Left lung (tissue), 10 donors: ENCODE data around the gene XPO5. TPM values are rescaled to one million over a fixed set of nuclear protein-coding genes. Genes with fewer than 3 reads are reported as not detected.

ENCODE experiments used
- ATAC-seq: fragments of 200-7000 bp; cut with Tn5 transposase; one replicate; pipeline ENCODE4 v1.9.1; 2020; ENCODE audit warnings: moderate library complexity
- DNase-seq, 4 donors: peaks; one replicate each; pipeline ENCODE4 v3.0.0-alpha.2; 2013 to 2020
- H3K27ac ChIP-seq, 2 donors: fragments of 200-600 bp; sonication (generic) in 1 of 2; one replicate each; pipeline versions ENCODE4 v1.5.0 to v1.8.0; 2020 to 2021
- H3K27me3 ChIP-seq, 2 donors: fragments of 200-600 bp; sonication (generic) in 1 of 2; one replicate each; pipeline versions ENCODE4 v1.5.0 to v1.8.0; 2020 to 2021
- H3K36me3 ChIP-seq, 2 donors: fragments of 200-600 bp; sonication (generic) in 1 of 2; one replicate each; pipeline versions ENCODE4 v1.5.0 to v1.8.0; 2020 to 2021
- H3K4me1 ChIP-seq, 2 donors: fragments of 200-600 bp; one replicate each; pipeline ENCODE4 v1.8.0; 2021
- H3K4me3 ChIP-seq, 2 donors: fragments of 200-600 bp; sonication (generic) in 1 of 2; one replicate each; pipeline versions ENCODE4 v1.5.0 to v1.8.0; 2020 to 2021; ENCODE audit warnings: mild to moderate bottlenecking in 1 of 2
- H3K9me3 ChIP-seq, 2 donors: fragments of 200-600 bp; sonication (generic) in 1 of 2; one replicate each; pipeline versions ENCODE4 v1.5.0 to v1.8.0; 2020 to 2021
- CTCF ChIP-seq, 2 donors: fragments of 200-600 bp; sonication (generic) in 1 of 2; IDR thresholded peaks; one replicate each; pipeline versions ENCODE4 v1.5.0 to v1.8.0; 2021; ENCODE audit warnings: antibody characterized with exemption in 2 of 2
- intact Hi-C, 2 donors: fragments of 100-400 bp; cut with DNase I; formaldehyde crosslinking; loops; one replicate each; pipeline versions ENCODE4 v1.11.2 to v1.14.2; 2022
- polyA plus RNA-seq, 6 donors: library from polyadenylated mRNA; unstranded; fragments of 120-200 nt; gene quantifications; one replicate each; pipeline ENCODE4 v1.2.1, GENCODE V29; 2013; ENCODE audit not compliant: insufficient read length in 6 of 6
- total RNA-seq, 2 donors: library from RNA; stranded (reverse); fragmentation: NEBNext Ultra II Directional; extraction: Animal tissue kit (Norgen Biotek cat#: 25700); gene quantifications; one replicate each; pipeline ENCODE4 v1.2.1, GENCODE V29; 2021
- donor health status: DM: no; HTN: yes; CAD: no.
- donor health status: DM: no; HTN: no; CAD: no.

The XPO5 gene
- total and polyA plus RNA-seq, 8 donors = 24.0 to 52.9 (median 42.0) TPM

- Histone ChIP-seq H3K4me1 (no peaks in the 10 kb centered on the region), H3K4me3 (no peak overlapping the region), H3K27ac (no peak overlapping the region), H3K36me3 (peaks cover 0 to 91% of the 10 kb centered on the region in 2 donors), H3K9me3 (no peaks in the 10 kb centered on the region), H3K27me3 (no peaks in the 10 kb centered on the region)
- DNase-seq (no peak), ATAC-seq (no peak)
- no peak for TF ChIP-seq CTCF (IDR thresholded peaks at IDR 0.05)
- intact Hi-C loops = no loop called here
These were observed 43.6 kb downstream of the XPO5 start for GRCh38 chr6:43532201-43532600.

DNA sequence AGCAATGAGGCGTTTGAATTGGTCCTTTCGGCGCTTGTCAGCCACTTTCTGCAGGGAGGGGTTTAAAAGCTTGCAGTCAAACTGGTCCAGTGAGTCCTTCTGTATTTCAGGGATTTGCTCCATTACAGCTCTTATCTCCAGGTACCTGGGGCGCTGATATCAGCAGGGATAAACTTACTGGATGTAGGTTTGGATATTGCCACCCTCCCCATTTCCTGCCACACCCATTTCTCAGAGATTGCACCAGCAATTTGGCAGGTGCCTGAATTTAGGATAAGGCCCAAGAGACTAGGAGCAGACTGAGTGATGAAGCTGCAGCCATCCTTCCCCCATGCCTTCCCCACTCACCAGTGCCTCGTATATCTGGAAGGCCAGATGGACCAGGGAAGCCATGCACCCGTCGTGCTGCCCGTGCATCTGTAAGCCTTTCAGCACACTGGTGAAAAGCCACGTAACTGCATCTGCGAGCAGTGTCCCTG, 51.3 kb downstream of the XPO5 start:
- DNase-seq (no peak), ATAC-seq (peak; percentile 67)
- H3K27me3 ChIP-seq = no peaks in the 10 kb centered on the region
- TF ChIP-seq CTCF (IDR thresholded peaks at IDR 0.05) = no peak
- no peak overlapping the region for H3K4me3 ChIP-seq
- no peak overlapping the region for H3K27ac ChIP-seq
- H3K9me3 ChIP-seq = no peaks in the 10 kb centered on the region
- H3K4me1 ChIP-seq = peaks cover 0 to 3% of the 10 kb centered on the region in 2 donors
- intact Hi-C loops = no loop called here
- peaks cover 0 to 100% of the 10 kb centered on the region in 2 donors for H3K36me3 ChIP-seq

- intact Hi-C loops = no loop called here
- DNase-seq = no peak
- no peak for ATAC-seq
- no peak for TF ChIP-seq CTCF (IDR thresholded peaks at IDR 0.05)
- H3K36me3 ChIP-seq = peaks cover 0 to 92% of the 10 kb centered on the region in 2 donors
- peaks cover 3 to 10% of the 10 kb centered on the region in 2 donors for H3K4me1 ChIP-seq
- no peak overlapping the region for H3K27ac ChIP-seq
- H3K9me3 ChIP-seq = no peaks in the 10 kb centered on the region
- H3K4me3 ChIP-seq = no peak overlapping the region
- no peaks in the 10 kb centered on the region for H3K27me3 ChIP-seq
These were observed 52.6 kb downstream of the XPO5 start for GRCh38 chr6:43523284-43523683.

DNA sequence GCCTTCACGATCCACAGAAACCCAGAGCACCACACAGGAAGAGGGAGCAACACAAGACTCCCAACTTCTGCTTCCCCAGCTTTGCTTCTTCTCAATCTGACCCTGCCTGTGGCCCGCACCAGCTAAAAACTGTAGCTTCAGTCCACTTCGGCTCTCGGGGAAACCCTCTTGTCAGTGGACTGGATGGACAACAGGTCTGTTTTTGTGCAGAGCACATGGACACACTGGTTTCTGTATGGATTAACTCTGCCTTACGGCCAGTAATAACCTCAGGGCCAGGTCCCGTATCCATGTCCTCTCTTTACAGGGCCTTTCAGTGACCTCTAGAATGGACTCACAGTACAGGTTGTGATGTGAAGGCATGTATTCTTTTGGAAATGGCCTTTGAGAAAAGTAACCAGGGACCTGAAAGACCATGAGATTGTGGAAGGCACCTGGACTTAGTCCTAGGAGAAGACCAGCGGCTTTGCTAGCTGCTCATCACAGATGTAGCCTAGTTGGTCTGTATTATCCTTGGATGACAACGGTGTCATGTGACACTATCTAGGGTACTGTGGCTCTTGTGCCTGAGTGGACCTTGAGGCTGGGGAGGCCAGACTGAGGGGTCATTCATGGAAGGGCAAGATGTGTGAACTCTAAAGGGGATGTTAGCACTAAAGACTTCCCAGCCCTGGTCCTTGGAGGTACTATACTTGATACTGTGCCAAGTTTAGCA, 53.1 kb downstream of the XPO5 start:
- no peak for DNase-seq
- peaks cover 8 to 15% of the 10 kb centered on the region in 2 donors for H3K4me1 ChIP-seq
- intact Hi-C loops = no loop called here
- no peak overlapping the region for H3K4me3 ChIP-seq
- no peak for TF ChIP-seq CTCF (IDR thresholded peaks at IDR 0.05)
- H3K27me3 ChIP-seq = no peaks in the 10 kb centered on the region
- peaks cover 0 to 87% of the 10 kb centered on the region in 2 donors for H3K36me3 ChIP-seq
- H3K27ac ChIP-seq = peak overlapping the region in 1 of 2 donors; percentile 14
- no peaks in the 10 kb centered on the region for H3K9me3 ChIP-seq
- ATAC-seq = no peak

- peaks cover 10 to 19% of the 10 kb centered on the region in 2 donors for H3K4me1 ChIP-seq
- H3K36me3 ChIP-seq = peaks cover 0 to 78% of the 10 kb centered on the region in 2 donors
- no peak overlapping the region for H3K27ac ChIP-seq
- DNase-seq = no peak
- no peak for TF ChIP-seq CTCF (IDR thresholded peaks at IDR 0.05)
- no peak overlapping the region for H3K4me3 ChIP-seq
- H3K9me3 ChIP-seq = no peaks in the 10 kb centered on the region
- intact Hi-C loops = no loop called here
- H3K27me3 ChIP-seq = no peaks in the 10 kb centered on the region
- ATAC-seq = peak; percentile 34
These were observed 54.0 kb downstream of the XPO5 start for GRCh38 chr6:43521836-43522235.
